H1 (cell line): Measurements from ENCODE around the gene SPIRE2. TPM values are rescaled to one million over a fixed set of nuclear protein-coding genes. Genes with fewer than 3 reads are reported as not detected.

Experiments used
- JUND ChIP-seq: IDR thresholded peaks from 2 replicates; pipeline ENCODE4 v1.6.1; 2011; ENCODE audit warnings: mild to moderate bottlenecking, improper control_type of control experiment, low read length
- SUZ12 ChIP-seq: fragments of 200-600 bp; sonication (generic); IDR thresholded peaks from 2 replicates; pipeline ENCODE4 v1.6.1; 2012; ENCODE audit warnings: mild to moderate bottlenecking, inconsistent platforms, low read length, moderate library complexity, mixed read lengths
- polyA plus RNA-seq, 7 experiments: library from polyadenylated mRNA; depleted of rRNA in 3 of 7; stranded (reverse) in 5 of 7; unstranded in 2 of 7; fragments of >200 nt in 5 of 7; fragments of 200-250 nt in 2 of 7; gene quantifications; 1 replicate in 5 of 7; 2 replicates in 1 of 7; 4 replicates in 1 of 7; pipeline versions ENCODE4 v1.2.1 to v1.2.3, GENCODE V29; 2011 to 2013; ENCODE audit warnings: missing spikeins in 2 of 7, mixed read lengths in 2 of 7
- total RNA-seq: library from RNA; stranded (reverse); fragmentation: NEBNext Ultra II Directional; extraction: Animal tissue kit (Norgen Biotek cat#: 25700); gene quantifications from 2 replicates; pipeline ENCODE4 v1.2.1, GENCODE V29; 2021
- TF ChIP-seq, protein P1 (sequence below): IDR thresholded peaks from 2 replicates; pipeline ENCODE4 v1.6.1; 2012; ENCODE audit warnings: inconsistent platforms

Gene SPIRE2
- total and polyA plus RNA-seq, 2 of the 8 experiments (the other 6 are each of a cell fraction or from before 2014, with no cell fraction given): 7.4 to 15.4 TPM

DNA sequence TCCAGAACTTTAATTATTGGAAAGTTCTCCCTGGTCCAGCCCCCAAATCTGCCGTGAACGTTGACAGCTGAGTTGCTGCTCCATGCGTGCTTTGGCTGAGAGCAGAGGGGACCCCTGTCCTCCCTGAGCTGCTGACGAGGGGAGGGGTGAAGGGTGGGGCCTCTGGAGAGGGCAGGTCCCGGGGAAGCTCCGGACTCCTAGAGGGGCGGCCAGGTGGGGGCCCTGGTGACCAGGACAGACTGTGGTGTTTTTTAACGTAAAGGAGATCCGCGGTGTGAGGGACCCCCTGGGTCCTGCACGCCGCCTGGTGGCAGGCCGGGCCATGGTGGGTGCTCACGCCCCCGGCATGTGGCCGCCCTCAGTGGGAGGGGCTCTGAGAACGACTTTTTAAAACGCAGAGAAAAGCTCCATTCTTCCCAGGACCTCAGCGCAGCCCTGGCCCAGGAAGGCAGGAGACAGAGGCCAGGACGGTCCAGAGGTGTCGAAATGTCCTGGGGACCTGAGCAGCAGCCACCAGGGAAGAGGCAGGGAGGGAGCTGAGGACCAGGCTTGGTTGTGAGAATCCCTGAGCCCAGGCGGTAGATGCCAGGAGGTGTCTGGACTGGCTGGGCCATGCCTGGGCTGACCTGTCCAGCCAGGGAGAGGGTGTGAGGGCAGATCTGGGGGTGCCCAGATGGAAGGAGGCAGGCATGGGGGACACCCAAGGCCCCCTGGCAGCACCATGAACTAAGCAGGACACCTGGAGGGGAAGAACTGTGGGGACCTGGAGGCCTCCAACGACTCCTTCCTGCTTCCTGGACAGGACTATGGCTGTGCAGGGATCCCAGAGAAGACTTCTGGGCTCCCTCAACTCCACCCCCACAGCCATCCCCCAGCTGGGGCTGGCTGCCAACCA, 90.4 kb downstream of the SPIRE2 start, which contains the start of gene MC1R (continued):
- TF ChIP-seq, protein P1, sequence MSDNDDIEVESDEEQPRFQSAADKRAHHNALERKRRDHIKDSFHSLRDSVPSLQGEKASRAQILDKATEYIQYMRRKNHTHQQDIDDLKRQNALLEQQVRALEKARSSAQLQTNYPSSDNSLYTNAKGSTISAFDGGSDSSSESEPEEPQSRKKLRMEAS: peak; percentile 67
- no peak for TF ChIP-seq JUND
- TF ChIP-seq SUZ12: 0 out of 2 replicates have a peak, but pooled peaks have one; percentile 1
